Measurements from ENCODE around the gene ADAMTS7.
"Not testable (repeated sequence)": the region's sequence is repeated elsewhere in the genome, so short reads cannot be mapped to it uniquely, and the experiment has no call there.

The ADAMTS7 gene

DNA sequence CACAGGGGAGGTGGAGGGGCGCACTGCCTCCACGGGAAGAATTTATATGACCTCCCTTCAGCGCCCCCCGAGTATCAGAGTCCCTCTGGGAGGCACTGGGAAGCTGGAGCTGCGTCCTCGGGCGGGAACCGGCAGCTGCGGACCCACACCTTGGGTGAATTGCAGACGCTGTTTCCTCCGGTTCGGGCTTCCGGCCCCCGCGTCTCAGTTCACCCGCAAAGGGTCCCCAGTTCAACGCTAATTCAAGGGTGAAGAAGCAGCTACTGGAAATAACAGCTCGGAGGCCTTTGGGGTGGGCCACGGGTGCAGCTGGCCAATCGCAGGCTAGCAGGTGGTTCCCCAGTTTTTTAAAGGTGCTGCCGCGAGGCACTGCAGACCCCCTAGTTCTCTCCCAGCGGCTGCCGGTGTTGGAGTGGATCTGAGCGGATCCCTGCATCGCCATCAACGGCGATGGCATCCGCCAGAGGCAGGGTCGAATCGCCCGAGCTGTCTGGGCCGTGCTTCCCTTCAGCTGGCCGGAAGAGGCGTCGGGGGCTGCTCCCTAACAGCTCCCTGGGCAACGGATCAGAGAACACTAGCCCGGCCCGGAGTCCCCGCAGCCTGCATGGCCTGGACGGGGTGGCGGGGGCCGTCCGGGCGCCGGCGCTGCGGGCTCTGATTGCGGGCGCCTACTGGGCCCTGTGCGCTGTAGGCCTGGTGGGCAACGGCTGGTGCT lies 19.4 kb upstream of the ADAMTS7 start:
- no peak for DNase-seq

DNA sequence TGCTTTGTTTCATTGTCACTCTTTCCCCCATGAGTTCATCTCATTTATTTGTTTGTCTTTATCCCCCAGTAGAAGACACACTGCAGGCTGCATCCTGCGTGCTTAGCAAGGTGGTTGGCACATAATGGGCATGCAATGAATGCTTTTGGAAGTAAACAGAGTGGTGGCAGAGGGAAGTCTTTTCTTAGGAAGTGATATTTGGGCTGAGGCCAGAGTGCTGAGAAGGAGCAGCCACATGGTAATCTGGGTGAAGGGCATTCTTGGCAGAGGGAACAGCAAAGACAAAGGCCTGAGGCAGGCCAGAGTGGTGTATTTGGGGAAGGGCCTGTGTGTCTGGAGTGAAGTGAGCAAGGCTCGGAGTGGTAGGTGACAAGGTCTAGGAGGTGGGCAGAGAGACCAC lies 17.7 kb upstream of the ADAMTS7 start:
- DNase-seq, result peak in 10 of 56 donors; percentile 2 to 31 (median 12)

DNA sequence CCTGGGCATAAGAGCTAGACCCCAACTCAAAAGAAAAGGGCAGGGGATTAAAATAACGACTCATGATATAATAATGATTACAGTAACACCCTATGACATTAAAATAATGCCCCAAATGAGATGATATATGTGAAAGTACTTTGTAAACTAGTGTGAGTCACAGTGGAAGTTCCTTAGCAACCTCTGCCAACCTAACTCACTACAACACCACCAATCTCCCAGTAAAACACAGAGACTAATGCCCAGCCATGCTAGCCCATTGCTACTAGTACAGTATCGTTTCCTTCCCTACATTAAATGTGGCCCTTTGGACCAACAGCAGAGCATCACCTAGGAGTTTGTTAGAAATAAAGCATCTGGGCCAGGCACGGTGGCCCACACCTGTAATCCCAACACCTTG lies 11.2 kb upstream of the ADAMTS7 start:
- no peak for DNase-seq

DNA sequence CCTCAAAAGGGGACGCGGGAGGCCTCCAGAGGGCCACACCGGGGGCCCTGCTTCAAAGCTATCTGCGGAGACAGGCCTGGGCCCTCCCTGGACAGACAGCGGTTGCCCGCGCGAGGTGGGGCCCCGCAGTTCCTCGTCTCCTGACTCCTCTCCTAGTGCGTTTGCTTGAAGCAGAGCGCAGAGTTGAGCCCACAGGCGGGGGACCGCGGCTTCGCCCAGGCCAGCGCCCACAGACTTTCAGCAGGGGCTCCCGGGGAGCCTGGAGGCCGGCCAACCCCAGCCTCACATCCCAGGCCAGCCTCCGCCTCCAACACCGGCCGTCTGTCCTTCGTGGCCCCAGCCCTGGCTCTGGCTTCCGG lies 540 bp upstream of the ADAMTS7 start:
- no peak for DNase-seq

DNA sequence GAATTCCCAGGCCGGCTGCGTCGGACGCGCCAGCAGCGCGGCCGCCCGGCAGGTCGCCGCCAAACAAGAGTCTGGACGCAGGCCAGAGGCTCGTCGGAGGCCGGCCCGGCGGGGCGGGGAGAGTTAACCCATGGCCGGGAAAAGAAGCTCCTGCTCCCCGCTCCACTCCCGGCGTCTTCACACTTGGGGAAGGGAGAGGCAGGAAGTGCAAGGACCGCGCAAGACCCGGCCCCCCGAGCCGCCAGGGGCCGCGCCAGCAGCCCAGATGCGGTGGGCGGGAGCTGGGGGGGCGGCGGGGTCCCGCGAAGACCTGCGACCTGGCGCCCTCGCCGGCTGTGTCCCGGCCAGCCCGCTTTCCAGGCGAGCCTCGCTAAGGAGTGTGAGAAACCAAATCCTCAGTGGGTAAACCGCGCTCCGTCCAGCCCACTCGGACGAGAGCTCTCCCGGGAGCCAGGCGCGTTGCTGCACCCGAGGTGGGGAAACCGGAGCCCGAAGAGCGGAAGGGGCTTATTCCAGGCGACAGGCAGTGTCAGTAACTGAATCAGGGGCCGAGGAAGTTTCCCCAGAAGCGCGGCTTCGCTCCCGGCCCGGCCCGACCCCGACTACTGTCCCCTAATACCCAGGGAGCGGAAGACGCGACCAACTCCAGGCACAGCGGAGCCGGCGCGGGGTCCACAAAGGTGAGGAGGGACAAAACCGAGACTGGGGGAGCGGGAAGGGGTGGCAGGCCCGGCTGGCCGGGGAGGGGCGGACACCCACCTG lies 721 bp downstream of the ADAMTS7 start:
- peak in 2 of 56 donors; percentile 17 to 22 for DNase-seq

DNA sequence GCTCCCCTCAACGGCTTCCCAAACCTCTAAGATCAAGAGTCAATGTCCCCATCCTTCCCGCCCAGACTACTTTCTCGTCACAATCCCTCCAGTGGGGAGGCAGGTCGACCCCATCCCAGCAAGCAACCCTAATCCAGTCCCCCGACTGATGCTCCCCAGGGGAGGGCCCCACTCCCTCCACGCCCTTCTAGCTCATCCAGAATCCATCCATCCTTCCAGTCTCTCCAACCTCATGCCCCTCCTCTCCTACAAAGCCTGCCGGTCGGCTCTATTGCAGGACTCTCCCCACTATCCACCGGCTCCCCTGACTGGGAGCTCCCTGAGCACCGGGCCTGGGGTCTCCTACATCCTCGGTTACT lies 1.3 kb downstream of the ADAMTS7 start:
- DNase-seq, result no peak

DNA sequence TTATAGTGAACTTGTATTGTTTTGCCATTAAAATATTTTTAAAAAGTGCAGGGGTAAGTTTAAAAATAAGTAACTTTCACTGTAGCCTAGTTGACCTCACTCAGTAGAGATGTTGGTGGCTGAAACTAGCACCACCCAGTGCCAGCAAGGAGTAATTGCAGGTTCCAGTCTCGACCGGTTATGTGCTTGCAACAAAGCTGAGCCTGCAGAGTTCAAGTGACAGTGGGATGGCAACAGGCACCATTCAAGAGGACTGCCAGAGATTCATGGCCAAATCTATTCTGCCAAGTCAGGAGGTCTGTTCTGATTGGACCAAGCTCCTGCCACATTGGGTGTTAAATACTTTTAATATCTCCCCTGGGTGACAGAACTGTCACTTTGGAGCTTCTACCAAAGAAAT lies 2.7 kb downstream of the ADAMTS7 start:
- DNase-seq, result no peak

DNA sequence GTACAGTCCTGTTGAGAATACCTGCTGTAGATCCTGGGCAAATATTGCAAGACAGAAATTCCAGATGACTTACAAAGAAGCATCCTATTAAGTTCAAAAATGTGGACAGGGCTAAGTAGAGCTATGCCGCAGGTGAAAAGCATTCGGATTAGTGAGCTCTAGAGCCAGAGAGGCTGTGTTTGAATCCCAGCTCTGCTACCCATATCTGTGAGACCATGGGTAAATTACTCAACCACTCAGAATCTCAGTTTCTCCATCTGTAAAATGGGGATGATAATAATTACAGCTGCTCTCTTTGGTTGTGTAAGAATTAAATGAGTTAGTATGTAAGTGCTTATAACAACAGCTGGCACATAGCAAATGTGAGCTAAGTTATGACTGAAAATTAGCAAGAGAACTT lies 3.9 kb downstream of the ADAMTS7 start:
- no peak for DNase-seq

DNA sequence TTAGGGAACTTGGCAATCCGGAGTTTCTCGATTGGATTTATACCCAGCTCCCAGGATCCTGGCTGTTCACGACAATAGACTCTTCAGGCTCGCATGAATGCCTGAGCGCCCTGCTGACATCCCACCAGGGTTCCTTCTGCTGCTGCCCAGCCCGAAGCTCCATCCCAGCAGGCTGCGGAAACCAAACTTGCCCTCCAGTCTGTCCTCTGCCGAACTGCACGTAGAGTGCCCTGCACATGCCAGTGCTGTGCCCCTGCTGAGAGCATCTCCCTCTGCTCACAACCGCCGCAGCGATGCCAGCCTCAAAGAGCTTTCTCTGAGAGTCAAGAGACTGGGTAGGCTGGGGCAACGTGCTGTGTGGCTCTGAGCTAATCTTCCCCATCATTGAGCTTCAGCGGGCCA lies 6.9 kb downstream of the ADAMTS7 start:
- DNase-seq, result peak in 17 of 56 donors; percentile 4 to 46 (median 15)

DNA sequence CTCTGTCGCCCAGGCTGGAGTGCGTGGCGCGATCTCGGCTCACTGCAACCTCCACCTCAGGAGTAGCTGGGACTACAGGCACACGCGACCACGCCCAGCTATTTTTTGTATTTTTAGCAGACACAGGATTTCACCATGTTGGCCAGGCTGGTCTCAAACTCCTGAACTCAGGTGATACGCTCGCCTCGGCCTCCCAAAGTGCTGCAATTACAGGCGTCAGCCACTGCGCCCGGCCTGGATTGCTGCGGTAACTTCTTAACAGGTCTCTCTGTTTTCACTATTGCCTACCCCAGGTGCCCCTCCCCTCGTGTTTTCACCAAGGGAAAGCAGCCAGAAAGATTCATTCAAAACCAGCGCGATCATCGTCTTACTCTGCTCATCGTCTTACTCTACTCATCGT lies 10.5 kb downstream of the ADAMTS7 start:
- DNase-seq, result no peak

DNA sequence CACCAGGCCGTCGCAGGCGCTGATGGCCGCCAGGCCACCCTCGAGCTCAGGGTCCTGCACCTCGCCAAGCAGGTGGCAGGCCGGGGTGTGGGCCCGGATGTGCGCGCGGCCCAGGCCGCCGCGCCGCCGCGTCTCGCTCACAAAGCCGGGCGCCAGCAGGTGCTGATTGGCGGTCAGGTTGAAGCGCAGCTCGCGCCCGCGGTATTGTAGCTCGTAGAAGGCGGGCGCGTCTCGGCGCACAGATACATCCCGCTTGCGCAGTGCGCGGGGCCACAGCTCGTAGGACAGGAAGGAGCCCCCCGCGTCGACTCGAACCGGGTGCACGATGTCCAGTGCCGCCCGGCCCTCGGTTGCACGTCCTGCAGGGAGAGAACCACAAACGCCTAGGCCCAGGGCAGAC lies 11.1 kb downstream of the ADAMTS7 start:
- DNase-seq, result no peak

DNA sequence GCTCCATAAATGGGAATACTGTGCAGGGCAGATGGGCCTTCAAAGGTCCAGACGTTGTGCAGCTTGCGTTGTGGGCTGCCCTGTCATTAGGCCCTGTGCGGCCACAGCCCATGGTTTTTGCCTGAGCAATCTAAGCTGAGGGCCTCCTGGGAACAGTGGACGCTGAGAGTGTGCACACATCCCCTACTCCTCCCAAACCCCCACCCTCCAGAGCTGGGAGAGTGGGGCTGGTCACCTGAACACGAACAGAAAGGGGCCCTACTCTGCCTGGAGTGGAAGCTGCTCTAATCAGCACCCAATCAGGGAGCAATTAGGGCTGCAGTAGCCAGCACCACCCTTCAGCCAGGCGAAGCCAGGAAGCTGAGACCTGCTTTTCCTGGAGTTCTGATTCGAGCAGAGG lies 12.2 kb downstream of the ADAMTS7 start:
- not testable (repeated sequence) for DNase-seq

DNA sequence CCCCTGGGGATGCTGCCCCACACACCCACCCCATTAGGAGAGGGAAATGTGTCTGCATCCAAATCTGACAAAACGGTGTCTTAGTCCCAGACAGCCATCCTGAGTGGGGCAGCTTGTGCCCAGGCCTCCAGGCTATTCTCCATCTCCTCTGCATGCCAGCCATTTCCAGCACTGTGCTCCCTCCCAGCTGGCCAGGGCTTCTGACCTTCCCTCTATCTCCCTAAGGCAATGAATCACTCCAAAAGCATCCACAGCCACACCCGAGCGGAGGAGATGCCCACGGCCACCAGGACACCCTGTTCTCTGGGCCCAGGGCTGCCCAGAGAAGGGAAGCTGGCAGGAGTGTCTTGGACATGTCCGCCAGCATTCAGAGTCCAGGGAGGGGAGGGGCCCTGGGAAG lies 12.9 kb downstream of the ADAMTS7 start:
- DNase-seq, result not testable (repeated sequence)

DNA sequence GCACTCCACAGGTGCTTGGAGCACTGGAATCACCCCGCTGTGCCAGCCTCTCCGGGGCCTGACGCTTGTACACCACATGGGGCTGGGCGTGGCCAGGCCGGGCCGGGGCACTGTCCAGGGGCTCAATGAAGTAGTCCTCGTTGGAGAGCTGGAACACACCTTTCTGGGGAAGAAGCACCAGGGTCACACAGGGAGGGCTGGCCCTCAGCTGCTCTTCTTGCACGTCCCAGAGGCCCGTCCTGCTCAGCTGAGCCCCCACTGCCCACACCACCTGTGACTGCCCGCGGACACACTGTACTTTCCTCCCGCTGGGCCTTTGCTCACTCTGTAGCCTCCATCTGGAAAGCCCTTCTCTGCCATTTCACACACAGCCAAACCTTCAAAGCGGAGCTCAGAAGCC lies 13.3 kb downstream of the ADAMTS7 start:
- no peak for DNase-seq

DNA sequence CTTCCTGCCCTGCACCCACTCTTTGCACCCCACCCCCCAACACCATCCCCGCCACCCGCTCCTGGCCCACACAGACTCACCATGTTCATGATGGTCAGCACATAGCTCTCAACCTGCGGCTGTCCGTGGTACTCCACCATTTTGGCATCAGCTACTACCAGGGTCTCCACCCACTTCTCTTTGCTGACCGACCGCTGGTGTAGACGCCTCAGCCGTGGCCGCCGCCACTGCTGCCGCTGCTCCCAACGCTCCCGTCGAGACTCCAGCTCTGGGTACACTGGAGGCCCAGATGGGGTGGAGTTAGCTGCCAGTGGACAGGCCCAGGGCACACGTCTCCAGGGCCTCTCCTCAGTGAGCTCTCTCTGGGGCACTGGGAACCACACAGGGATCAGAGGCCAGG lies 14.8 kb downstream of the ADAMTS7 start:
- no peak for DNase-seq

DNA sequence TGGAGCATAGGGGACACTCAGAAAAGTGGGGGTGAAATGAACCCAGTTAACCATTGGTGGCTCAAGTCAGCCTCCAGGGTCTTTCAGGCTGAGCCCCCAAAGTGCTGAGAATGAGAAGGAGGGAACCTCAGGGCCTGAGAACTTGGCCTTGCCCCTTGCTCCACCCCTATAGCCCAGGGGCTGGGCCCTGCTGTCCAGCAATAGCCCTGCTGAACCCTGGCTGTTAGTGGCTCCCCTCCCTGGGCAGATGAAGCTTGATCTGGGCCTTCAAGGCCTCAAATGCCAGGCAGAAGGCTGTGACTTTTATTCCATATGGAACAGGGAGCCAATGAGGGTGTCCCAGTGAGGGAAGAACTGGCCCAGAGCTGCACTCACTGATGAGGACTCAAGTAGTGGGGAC lies 16.2 kb downstream of the ADAMTS7 start:
- DNase-seq, result no peak

DNA sequence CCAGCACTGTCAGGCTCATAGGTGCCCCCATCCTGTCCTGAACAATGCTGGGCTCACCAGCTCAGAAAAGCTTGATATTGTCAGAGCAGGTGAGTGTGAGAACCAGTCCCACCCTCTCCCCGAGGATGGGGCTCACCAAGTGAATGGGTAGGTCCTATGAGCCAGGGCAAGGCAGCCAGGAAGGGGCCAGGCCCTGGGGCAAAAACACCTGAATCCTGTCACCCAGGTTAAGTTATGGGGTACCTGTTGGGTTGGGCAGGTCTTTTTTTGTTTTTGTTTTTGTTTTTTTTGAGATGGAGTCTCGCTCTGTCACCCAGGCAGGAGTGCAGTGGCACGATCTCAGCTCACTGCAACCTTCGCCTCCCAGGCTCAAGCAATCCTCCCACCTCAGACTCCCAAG lies 16.8 kb downstream of the ADAMTS7 start:
- not testable (repeated sequence) for DNase-seq

DNA sequence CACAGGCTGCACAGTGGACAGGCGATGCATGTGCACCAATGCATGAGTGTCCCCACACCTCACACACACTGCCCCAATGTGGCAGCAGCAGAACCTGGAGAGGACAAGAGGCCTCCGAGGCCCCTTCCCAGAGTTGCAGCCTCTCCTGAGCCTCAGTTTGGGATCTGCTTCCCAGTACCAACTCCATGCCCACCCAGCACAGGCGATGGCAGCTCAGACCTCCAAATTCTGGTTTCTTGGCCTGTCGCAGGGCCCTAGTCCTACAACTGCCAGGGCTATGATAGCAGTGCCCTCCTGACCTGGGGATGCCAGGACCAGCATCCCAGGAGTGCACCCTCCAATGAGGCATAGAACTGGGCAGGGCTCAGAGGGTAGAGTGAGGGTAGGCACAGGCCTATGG lies 19.9 kb downstream of the ADAMTS7 start:
- DNase-seq, result no peak

DNA sequence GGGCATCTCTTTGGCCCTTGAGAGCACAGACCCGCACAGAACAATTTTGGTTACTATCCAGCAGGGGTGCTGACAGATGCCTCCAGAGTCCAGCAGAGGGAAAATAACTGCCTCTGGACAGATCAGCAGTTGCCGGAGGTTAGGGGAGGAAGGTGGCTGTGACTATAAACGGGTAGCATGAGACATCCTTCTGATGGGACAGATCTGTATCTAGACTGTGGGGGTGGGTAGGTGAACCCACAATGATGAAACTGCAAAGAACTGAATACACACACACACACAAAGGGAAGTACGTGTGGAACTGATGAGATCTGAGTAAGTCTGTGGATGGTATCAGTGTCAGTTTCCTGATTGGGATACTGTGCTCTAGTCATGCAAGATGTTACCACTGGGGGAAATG lies 21.2 kb downstream of the ADAMTS7 start:
- no peak for DNase-seq

DNA sequence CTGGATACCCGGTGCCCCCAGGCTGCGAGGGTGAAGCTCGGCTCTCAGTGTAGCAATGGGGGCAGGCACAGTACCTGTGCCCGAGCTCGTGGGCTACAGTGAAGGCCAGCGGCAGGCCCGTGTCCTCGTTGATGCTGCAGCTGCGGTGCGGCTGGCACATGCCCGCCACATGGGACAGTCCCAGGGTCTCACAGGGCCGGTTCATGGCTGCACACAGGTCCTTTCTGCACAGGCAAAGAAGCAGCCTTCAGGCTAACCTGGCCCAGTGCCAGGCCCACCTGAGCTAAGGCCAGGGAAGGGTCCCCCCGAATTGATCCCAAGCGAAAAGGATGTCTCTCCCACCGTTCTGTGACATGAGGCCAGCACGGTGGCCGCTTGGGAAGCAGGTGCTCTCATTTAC lies 21.6 kb downstream of the ADAMTS7 start:
- no peak for DNase-seq

DNA sequence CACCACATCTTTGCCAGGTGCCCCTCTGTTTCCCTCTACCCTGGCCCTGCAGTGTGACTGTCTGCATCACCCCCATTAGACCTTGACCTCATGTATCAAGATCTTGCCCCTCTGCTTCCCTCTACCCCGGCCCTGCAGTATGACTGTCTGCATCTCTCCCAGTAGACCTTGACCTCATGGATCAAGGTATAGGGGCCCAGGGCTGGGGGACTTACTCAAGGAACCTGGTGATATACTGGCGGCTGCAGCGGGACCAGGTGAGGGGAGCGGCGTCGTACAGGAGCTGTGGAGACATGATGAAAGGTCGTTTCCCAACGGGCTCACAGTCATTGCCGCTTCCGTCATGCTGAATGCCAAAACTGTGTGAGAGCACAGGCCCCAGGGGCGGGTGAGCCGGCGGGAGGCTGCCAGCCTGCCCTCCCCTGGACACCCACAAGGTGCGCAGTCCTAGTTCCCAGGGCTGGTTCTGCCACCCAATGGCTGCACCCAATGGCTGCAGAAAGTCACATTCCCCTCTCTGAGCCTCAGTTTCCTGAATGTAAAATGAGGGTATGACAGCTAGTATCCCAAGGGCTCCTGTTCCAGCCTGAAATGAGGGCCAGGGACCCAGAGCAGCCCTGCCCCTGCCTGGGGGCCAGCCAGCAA lies 23.1 kb downstream of the ADAMTS7 start:
- no peak for DNase-seq

DNA sequence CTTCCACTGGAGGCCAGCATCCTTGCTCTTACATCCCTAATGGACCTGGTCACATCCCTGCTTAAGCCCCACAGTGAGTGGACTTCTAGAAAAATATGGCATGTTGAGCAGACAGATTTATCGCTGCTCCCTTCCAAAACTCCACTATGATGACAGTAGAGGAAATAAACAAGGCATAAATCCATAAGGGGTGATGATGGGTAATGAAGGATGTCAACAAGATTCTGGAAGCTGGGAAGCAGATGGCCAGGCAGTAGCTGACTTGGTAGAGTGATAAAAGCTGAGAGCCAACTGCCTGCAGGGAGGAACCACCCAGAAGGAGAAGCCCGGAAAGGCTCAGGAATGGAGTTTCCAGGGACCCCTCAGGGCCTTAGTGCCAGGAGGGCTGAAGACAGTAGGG lies 28.9 kb downstream of the ADAMTS7 start:
- DNase-seq, result not testable (repeated sequence)

DNA sequence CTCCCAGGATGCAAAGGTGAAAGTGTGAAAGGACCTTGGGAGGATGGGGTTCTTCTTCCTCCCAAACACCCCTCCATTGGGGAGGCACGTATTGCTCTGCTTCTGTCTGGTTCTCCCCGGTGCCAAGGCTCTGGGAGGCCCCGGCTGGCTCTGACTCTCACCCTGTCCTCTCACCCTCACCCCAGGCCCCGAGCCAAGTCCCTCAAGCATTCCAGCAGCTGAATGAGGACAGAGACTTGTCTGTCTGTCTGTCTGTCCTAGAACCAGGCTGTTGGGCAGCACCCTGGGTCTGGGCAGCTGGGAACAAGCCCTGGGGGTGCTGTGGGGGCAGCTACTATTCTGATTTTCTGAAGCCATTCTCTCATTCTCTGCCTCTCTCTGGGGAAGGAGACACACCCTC lies 29.9 kb downstream of the ADAMTS7 start:
- not testable (repeated sequence) for DNase-seq
